Lung microvascular endothelial cell (primary cell): Measurements from ENCODE around the gene KCNC4. TPM values are rescaled to one million over a fixed set of nuclear protein-coding genes. Genes with fewer than 3 reads are reported as not detected.

Source experiments
- DNase-seq, 2 donors: peaks; one replicate each; pipeline versions ENCODE4 v3.0.0 to v3.0.0-alpha.2; 2010; ENCODE audit warnings: low read depth in 2 of 2
- total RNA-seq: library from RNA; depleted of rRNA; stranded (reverse); fragments of >200 nt; gene quantifications from 2 replicates; pipeline ENCODE4 v1.2.1, GENCODE V29; 2014

KCNC4 gene
- total RNA-seq, 1 donor from 2014 or later = 0.99 TPM

DNA sequence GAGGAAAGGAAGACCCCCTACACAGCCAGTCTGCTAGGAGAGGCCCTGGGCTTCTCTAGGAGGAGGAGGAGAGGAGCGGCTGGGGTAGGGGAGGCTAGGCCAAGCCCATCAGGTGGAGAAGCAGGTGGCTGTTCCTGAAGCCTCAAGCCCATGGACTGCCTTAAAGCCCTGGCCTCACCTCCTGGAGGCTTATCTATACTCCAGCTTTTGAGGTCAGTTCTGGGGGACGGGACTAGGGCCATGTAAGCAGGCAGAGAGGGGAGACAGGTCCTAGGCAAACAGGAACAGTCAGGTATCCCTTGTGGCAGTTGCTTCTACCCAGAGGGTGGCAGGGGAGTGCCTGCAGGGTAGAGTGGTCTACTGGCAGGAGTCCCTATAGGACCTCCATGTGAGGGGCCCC is 40.6 kb downstream of the KCNC4 start:
- no peak for DNase-seq

DNA sequence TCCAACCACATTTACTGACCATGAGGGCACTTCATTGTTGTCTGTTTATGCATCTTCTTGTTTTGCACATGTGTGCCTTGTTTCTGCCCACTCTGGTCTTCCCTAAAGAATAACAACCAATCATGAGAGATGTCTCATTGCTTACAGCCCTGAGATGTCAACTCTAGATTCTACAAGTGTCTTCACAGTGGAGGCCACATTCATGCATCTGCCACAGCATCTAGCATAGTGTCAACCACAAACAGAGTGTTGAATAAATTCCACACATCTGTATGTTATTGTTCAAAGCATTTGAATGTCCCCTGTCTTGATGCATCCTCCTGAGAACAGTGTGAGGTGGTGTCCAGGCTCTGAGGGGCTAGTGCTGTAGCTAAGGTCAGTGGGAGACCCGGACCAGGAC is 43.1 kb downstream of the KCNC4 start:
- DNase-seq = no peak

DNA sequence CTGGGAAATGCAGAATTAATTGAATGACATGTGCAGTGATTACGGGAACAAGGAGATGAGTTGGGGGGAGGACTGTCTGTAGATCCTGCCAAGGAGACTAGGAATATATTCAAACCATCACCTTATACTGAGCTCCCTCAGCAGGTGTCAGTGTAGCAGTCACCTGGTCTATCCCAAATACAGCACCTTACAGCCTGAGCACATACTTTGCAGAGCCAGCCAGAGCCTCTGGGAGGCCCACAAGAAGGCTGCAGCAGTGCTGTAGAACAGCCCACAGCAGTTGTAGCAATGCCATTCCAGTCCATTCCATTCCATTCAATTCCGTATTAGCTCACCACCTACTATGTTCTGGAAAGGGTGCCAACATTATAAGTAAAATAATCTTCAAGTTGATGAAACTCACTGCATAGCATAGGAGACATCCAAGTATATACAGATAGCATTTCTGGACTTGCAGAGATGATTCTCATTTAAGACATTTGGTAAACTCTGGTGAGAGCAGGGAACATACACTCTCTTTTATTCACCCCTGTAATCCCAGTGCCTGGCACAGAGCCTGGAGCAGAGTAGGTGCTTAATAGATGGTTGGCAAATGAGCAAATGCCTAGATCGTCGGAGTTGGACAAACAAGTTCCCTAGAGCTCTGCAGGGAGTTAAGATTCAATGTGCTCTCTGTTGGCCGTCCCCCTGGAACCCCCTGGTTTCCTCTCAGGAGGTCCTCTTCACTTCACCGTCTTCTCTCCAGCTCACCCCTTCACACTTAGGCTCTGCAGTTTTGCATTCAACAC is 44.7 kb downstream of the KCNC4 start:
- DNase-seq = no peak

DNA sequence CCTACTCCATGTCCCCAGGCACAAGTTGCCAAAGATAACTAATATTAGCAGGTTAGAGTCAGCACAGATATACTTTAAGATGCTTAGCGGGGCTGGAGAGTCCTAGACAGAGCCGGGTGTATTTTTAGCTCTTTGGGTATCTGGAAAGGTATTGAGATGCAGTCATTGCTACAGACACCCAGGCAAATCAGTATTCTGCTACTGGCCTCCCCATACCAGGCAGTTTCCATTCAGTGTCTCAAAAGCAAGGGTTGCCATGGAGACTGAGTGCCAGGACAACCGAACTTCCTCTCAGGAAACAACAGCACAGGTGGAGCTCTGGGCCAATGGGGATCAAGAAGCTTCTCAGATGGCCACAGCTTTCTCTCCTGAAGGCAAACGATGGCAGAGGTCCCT is 45.3 kb downstream of the KCNC4 start:
- peak; percentile 7 to 19 for DNase-seq

DNA sequence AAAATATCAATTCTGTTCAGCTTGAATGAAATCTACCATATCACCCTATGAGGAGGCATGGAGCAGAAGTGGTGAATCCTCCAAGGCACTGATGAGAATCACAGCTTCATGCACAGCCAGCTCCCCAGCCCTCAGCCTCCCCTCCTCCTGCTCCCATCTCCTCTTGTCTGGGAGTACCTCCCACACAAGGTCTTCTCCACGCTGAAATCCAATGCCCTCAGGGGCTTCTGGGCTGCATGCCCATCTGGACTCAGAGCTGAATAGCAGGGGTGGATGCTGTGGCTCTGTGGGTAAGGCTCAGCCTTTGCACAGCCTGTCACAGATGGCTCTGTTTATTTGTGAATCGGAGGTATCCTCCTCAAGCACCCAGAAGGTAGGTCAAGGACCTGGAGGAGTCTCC is 48.6 kb downstream of the KCNC4 start:
- DNase-seq = no peak

DNA sequence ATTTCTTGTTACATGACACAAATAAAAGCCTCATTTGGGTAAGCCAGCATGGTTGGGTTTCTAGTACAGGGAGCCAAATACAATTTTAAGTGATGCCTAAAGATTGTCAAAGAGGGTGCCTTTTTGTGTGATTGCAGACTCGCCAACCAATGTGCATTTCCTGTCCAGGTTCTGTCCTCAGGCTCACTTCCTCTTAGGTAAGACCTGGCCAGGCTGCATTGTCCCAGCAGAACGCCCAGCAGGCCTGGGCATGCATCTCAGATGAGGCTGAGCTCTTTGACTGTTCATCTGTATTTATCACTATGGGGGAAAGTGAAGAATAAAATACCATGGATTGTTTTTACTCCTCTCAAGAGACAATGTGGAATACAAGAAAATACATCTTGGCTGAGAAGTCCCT is 49.7 kb downstream of the KCNC4 start:
- DNase-seq = no peak

Other genes starting within 250 kb of the KCNC4 start
- gene AHCYL1, start 225.5 kb upstream of the KCNC4 start, total RNA-seq = 32.7 and 36.1 TPM in 2 replicates
- gene STRIP1, start 175.7 kb upstream of the KCNC4 start, total RNA-seq = 26.8 and 41.5 TPM in 2 replicates
- not detected in 2 replicates for gene ALX3, start 139.6 kb upstream of the KCNC4 start, total RNA-seq
- not detected in 2 replicates for gene UBL4B, start 97.9 kb upstream of the KCNC4 start, total RNA-seq
- 0.40 and 1.1 TPM in 2 replicates for gene SLC6A17, start 59.8 kb upstream of the KCNC4 start, total RNA-seq
- 18.7 and 27.4 TPM in 2 replicates for gene RBM15, start 129.1 kb downstream of the KCNC4 start, total RNA-seq
- 0.20 and 0.65 TPM in 2 replicates for gene SLC16A4, start 180.7 kb downstream of the KCNC4 start, total RNA-seq
- 74.1 and 125 TPM in 2 replicates for gene LAMTOR5, start 197.4 kb downstream of the KCNC4 start, total RNA-seq
- not detected in 2 replicates for gene PROK1, start 240.8 kb downstream of the KCNC4 start, total RNA-seq